ENCODE results near the gene NUDT19. TPM values are rescaled to one million over a fixed set of nuclear protein-coding genes. Genes with fewer than 3 reads are reported as not detected.

The NUDT19 gene
- total RNA-seq, 1 experiment from 2014 or later: 17.8 TPM

GRCh38 chr19:32647361-32647760 is 44.3 kb upstream of the NUDT19 start:
- no peak for DNase-seq (ENCODE audit: low spot score)
- Histone ChIP-seq H3K4me1 (ENCODE audit: insufficient read depth, low read length, poor library complexity, severe bottlenecking) (peaks cover 8% of the 10 kb centered on the region), H3K27me3 (replicated peaks; ENCODE audit: insufficient read depth, low read depth, low read length, poor library complexity) (no peaks in the 10 kb centered on the region), H3K4me3 (ENCODE audit: low read depth, low read length, poor library complexity, severe bottlenecking) (no peak overlapping the region), H3K27ac (ENCODE audit: low read depth, low read length, poor library complexity, severe bottlenecking) (no peak overlapping the region), H3K36me3 (ENCODE audit: insufficient read depth, low read length, poor library complexity, severe bottlenecking) (peaks cover 19% of the 10 kb centered on the region), H3K9me3 (ENCODE audit: low read depth, low read length, poor library complexity, severe bottlenecking) (no peaks in the 10 kb centered on the region)
- ChIA-PET CTCF (no interaction called here), POLR2A (ENCODE audit: low non-redundant PET) (no interaction called here)
- BruUV-seq (replicated peaks): no TSS peak
- TF ChIP-seq CTCF (conservative IDR thresholded peaks at IDR 0.05; ENCODE audit: low read depth, low read length) (no peak), EZH2 (IDR thresholded peaks at IDR 0.05; ENCODE audit: borderline replicate concordance, low read depth, low read length, poor library complexity, severe bottlenecking) (no peak)
- intact Hi-C loops (cut with micrococcal nuclease; ENCODE audit: unreplicated experiment): no loop called here

GRCh38 chr19:32649751-32650150 is 41.9 kb upstream of the NUDT19 start:
- BruUV-seq (replicated peaks): no TSS peak
- Histone ChIP-seq H3K4me1 (ENCODE audit: insufficient read depth, low read length, poor library complexity, severe bottlenecking) (peaks cover 8% of the 10 kb centered on the region), H3K9me3 (ENCODE audit: low read depth, low read length, poor library complexity, severe bottlenecking) (no peaks in the 10 kb centered on the region), H3K36me3 (ENCODE audit: insufficient read depth, low read length, poor library complexity, severe bottlenecking) (no peaks in the 10 kb centered on the region), H3K27ac (ENCODE audit: low read depth, low read length, poor library complexity, severe bottlenecking) (no peak overlapping the region), H3K4me3 (ENCODE audit: low read depth, low read length, poor library complexity, severe bottlenecking) (no peak overlapping the region), H3K27me3 (replicated peaks; ENCODE audit: insufficient read depth, low read depth, low read length, poor library complexity) (no peaks in the 10 kb centered on the region)
- no peak for DNase-seq (ENCODE audit: low spot score)
- ChIA-PET POLR2A (ENCODE audit: low non-redundant PET) (no interaction called here), CTCF (no interaction called here)
- TF ChIP-seq EZH2 (IDR thresholded peaks at IDR 0.05; ENCODE audit: borderline replicate concordance, low read depth, low read length, poor library complexity, severe bottlenecking) (no peak), CTCF (conservative IDR thresholded peaks at IDR 0.05; ENCODE audit: low read depth, low read length) (no peak)
- intact Hi-C loops (cut with micrococcal nuclease; ENCODE audit: unreplicated experiment): no loop called here

GRCh38 chr19:32650671-32651070 is 41.0 kb upstream of the NUDT19 start:
- no peak overlapping the region for H3K4me3 ChIP-seq (ENCODE audit: low read depth, low read length, poor library complexity, severe bottlenecking)
- POLR2A ChIA-PET (ENCODE audit: low non-redundant PET): no interaction called here
- CTCF ChIA-PET: interaction anchor here (0.7 kb wide), 1 partner anchor 43 kb away, joined by 10 read pairs; no protein-coding TSS in a partner anchor
- TF ChIP-seq CTCF (conservative IDR thresholded peaks at IDR 0.05; ENCODE audit: low read depth, low read length): no peak
- H3K27ac ChIP-seq (ENCODE audit: low read depth, low read length, poor library complexity, severe bottlenecking): no peak overlapping the region
- intact Hi-C loops (cut with micrococcal nuclease; ENCODE audit: unreplicated experiment): no loop called here
- no peaks in the 10 kb centered on the region for H3K27me3 ChIP-seq (replicated peaks; ENCODE audit: insufficient read depth, low read depth, low read length, poor library complexity)
- no peak for DNase-seq (ENCODE audit: low spot score)
- no peaks in the 10 kb centered on the region for H3K9me3 ChIP-seq (ENCODE audit: low read depth, low read length, poor library complexity, severe bottlenecking)
- no TSS peak for BruUV-seq (replicated peaks)
- H3K36me3 ChIP-seq (ENCODE audit: insufficient read depth, low read length, poor library complexity, severe bottlenecking): no peaks in the 10 kb centered on the region
- H3K4me1 ChIP-seq (ENCODE audit: insufficient read depth, low read length, poor library complexity, severe bottlenecking): peaks cover 8% of the 10 kb centered on the region
